HepG2 (cell line): Measurements from ENCODE around the gene USP35. TPM values are rescaled to one million over a fixed set of nuclear protein-coding genes. Genes with fewer than 3 reads are reported as not detected.

Experiments
- ATAC-seq: fragments of 200-7000 bp; cut with Tn5 transposase; 3 replicates; pipeline ENCODE4 v1.9.1; 2020; ENCODE audit warnings: mild to moderate bottlenecking, moderate library complexity
- BruUV-seq: library from RNA; stranded (reverse); fragments of 400-500 nt; replicated peaks from 2 replicates; lab custom pipeline; 2021; lab: Mats Ljungman, UMichigan
- CTCF ChIA-PET: fragments of 300-600 bp; formaldehyde crosslinking; extraction: SDS; loops from one replicate; lab custom pipeline; 2021; ENCODE audit warnings: low total read pairs, inconsistent platforms, low intra/inter-chr PET ratio; lab: Yijun Ruan, JAX
- POLR2A ChIA-PET: fragments of 350-600 bp; sonication (Branson Sonifier 250); formaldehyde crosslinking; loops from one replicate; lab custom pipeline; 2020; ENCODE audit warnings: antibody characterized with exemption, inconsistent platforms; lab: Yijun Ruan, JAX
- DNase-seq: peaks from one replicate; pipeline ENCODE4 v3.0.0-alpha.2; 2015; ENCODE audit warnings: low spot score
- FAIRE-seq: peaks from 3 replicates; lab custom pipeline; 2011; peaks lifted over from hg19 to GRCh38; lab: Jason Lieb, UNC
- H2AFZ ChIP-seq: one replicate; pipeline ENCODE4 v1.6.1; 2011; ENCODE audit warnings: low read length, inconsistent platforms
- H3K27ac ChIP-seq: fragments of 300-600 bp; 3 replicates; pipeline ENCODE4 v1.8.0; 2011; ENCODE audit warnings: mixed run types, mild to moderate bottlenecking, mixed read lengths, low read length, inconsistent platforms; ENCODE audit not compliant: insufficient read depth; ENCODE audit errors: extremely low read length
- H3K27me3 ChIP-seq, 2 experiments: fragments of 200-600 bp in 1 of 2; 2 replicates in 1 of 2; 3 replicates in 1 of 2; pipeline versions ENCODE4 v1.6.0 to v1.8.0; 2011; ENCODE audit warnings: low read length in 2 of 2, mild to moderate bottlenecking in 2 of 2, moderate library complexity in 2 of 2, inconsistent platforms in 1 of 2; ENCODE audit not compliant: insufficient read depth in 2 of 2, control insufficient read depth in 1 of 2
- H3K36me3 ChIP-seq, 2 experiments: fragments of 200-600 bp in 1 of 2; replicated peaks in 1 of 2; 2 replicates in 1 of 2; 3 replicates in 1 of 2; pipeline versions ENCODE4 v1.5.1 to v1.8.0; 2011; ENCODE audit warnings: low read length in 2 of 2, inconsistent platforms in 1 of 2; ENCODE audit not compliant: insufficient read depth in 2 of 2, control insufficient read depth in 1 of 2
- H3K4me1 ChIP-seq: 2 replicates; pipeline ENCODE4 v1.5.1; 2012; ENCODE audit warnings: low read length, inconsistent platforms; ENCODE audit not compliant: insufficient read depth
- H3K4me2 ChIP-seq: 2 replicates; pipeline ENCODE4 v1.6.0; 2011; ENCODE audit warnings: low read depth, low read length, inconsistent platforms
- H3K4me3 ChIP-seq, 3 experiments: fragments of 200-600 bp in 1 of 3; sonication (generic), shearing (Covaris generic) in 1 of 3; replicated peaks in 1 of 3; 2 replicates each; pipeline ENCODE4 v1.5.1; 2011 to 2016; ENCODE audit warnings: low read length in 3 of 3, inconsistent platforms in 2 of 3, low read depth in 2 of 3, mild to moderate bottlenecking in 2 of 3, control low read depth in 1 of 3, mixed read lengths in 1 of 3; ENCODE audit not compliant: insufficient read depth in 1 of 3
- H3K79me2 ChIP-seq: one replicate; pipeline ENCODE4 v1.6.1; 2011; ENCODE audit warnings: low read length, inconsistent platforms; ENCODE audit not compliant: insufficient read depth
- H3K9ac ChIP-seq: 2 replicates; pipeline ENCODE4 v1.6.0; 2011; ENCODE audit warnings: mild to moderate bottlenecking, low read depth, low read length, inconsistent platforms; ENCODE audit not compliant: insufficient read depth
- H3K9me3 ChIP-seq: 2 replicates; pipeline ENCODE4 v1.5.1; 2012; ENCODE audit warnings: mild to moderate bottlenecking, low read length
- H4K20me1 ChIP-seq: 2 replicates; pipeline ENCODE4 v1.6.0; 2011; ENCODE audit warnings: inconsistent platforms, mild to moderate bottlenecking, low read length, moderate library complexity; ENCODE audit not compliant: insufficient read depth
- FOXA3 ChIP-seq: IDR thresholded peaks from 2 replicates; pipeline ENCODE4 v1.6.1; 2016; ENCODE audit warnings: missing genetic modification reagents, missing compliant biosample characterization
- FOXP4 ChIP-seq: sonication (generic); formaldehyde crosslinking; IDR thresholded peaks from 2 replicates; pipeline ENCODE4 v1.4.0; 2020; ENCODE audit warnings: missing genetic modification reagents
- NR1H2 ChIP-seq: sonication (generic); formaldehyde crosslinking; IDR thresholded peaks from 2 replicates; pipeline ENCODE4 v1.8.1; 2022; ENCODE audit warnings: low read depth, missing genetic modification reagents, borderline replicate concordance
- NR2F6 ChIP-seq, 2 experiments: IDR thresholded peaks; 2 replicates each; pipeline ENCODE4 v1.6.1; 2016; ENCODE audit warnings: antibody characterized with exemption in 1 of 2, mild to moderate bottlenecking in 1 of 2
- PHF5A ChIP-seq: IDR thresholded peaks from one replicate; pipeline ENCODE4 v1.6.1; 2018; ENCODE audit warnings: low read depth, missing genetic modification reagents; ENCODE audit not compliant: unreplicated experiment
- SAP130 ChIP-seq: IDR thresholded peaks from 2 replicates; pipeline ENCODE4 v1.6.1; 2016; ENCODE audit warnings: low read depth
- SIX1 ChIP-seq: sonication (generic); formaldehyde crosslinking; IDR thresholded peaks from 2 replicates; pipeline ENCODE4 v1.4.0; 2020; ENCODE audit warnings: missing genetic modification reagents, borderline replicate concordance
- SMAD1 ChIP-seq: sonication (generic); formaldehyde crosslinking; IDR thresholded peaks from 2 replicates; pipeline ENCODE4 v1.4.0; 2020; ENCODE audit warnings: missing genetic modification reagents, low read depth, mild to moderate bottlenecking, borderline replicate concordance
- SOX13 ChIP-seq, 3 experiments: fragments of 450-650 bp in 1 of 3; sonication (generic) in 1 of 3; formaldehyde crosslinking in 1 of 3; IDR thresholded peaks in 2 of 3; conservative IDR thresholded peaks in 1 of 3; 2 replicates each; pipeline versions ENCODE4 v1.5.0 to v1.6.1; 2016 to 2020; ENCODE audit warnings: antibody characterized with exemption in 1 of 3, mild to moderate bottlenecking in 1 of 3, missing compliant biosample characterization in 1 of 3, missing genetic modification reagents in 1 of 3, moderate library complexity in 1 of 3
- SOX5 ChIP-seq: IDR thresholded peaks from 2 replicates; pipeline ENCODE4 v1.6.1; 2016; ENCODE audit warnings: borderline replicate concordance
- ZBTB39 ChIP-seq: sonication (generic); formaldehyde crosslinking; IDR thresholded peaks from 2 replicates; pipeline ENCODE4 v1.5.0; 2020; ENCODE audit warnings: missing genetic modification reagents
- ZNF230 ChIP-seq: sonication (generic); formaldehyde crosslinking; IDR thresholded peaks from 2 replicates; pipeline ENCODE4 v1.4.0; 2020; ENCODE audit warnings: mild to moderate bottlenecking, missing genetic modification reagents
- ZNF232 ChIP-seq: sonication (generic); formaldehyde crosslinking; IDR thresholded peaks from 2 replicates; pipeline ENCODE4 v1.4.0; 2020; ENCODE audit warnings: missing genetic modification reagents, borderline replicate concordance
- ZNF543 ChIP-seq: sonication (generic); formaldehyde crosslinking; IDR thresholded peaks from 2 replicates; pipeline ENCODE4 v1.4.0; 2020; ENCODE audit warnings: mild to moderate bottlenecking, missing genetic modification reagents
- ZNF704 ChIP-seq: sonication (generic); formaldehyde crosslinking; IDR thresholded peaks from 2 replicates; pipeline ENCODE4 v1.8.1; 2023; ENCODE audit warnings: mild to moderate bottlenecking, inconsistent platforms, moderate library complexity, missing genetic modification reagents, borderline replicate concordance
- ZNF770 ChIP-seq: sonication (generic); formaldehyde crosslinking; IDR thresholded peaks from 2 replicates; pipeline ENCODE4 v1.5.0; 2020; ENCODE audit warnings: mild to moderate bottlenecking, missing genetic modification reagents
- ZSCAN31 ChIP-seq: sonication (generic); formaldehyde crosslinking; IDR thresholded peaks from 2 replicates; pipeline ENCODE4 v1.5.0; 2020; ENCODE audit warnings: low read depth, mild to moderate bottlenecking, missing genetic modification reagents
- in situ Hi-C: cut with HindIII; loops from 2 replicates; pipeline ENCODE4 v1.10.0; 2017; ENCODE audit warnings: low pct_unique_long_range_greater_than_20kb; ENCODE audit not compliant: extremely low pct_ligation_motif_present
- intact Hi-C: fragments of 100-400 bp; cut with micrococcal nuclease; formaldehyde crosslinking; loops from one replicate; pipeline ENCODE4 v1.10.0; 2022; ENCODE audit not compliant: unreplicated experiment
- polyA plus RNA-seq, 8 experiments: library from polyadenylated mRNA; depleted of rRNA in 3 of 8; stranded (reverse) in 7 of 8; unstranded in 1 of 8; fragments of >200 nt; fragmentation: Illumina TruSeq in 4 of 8; extraction: Trizol in 4 of 8; gene quantifications; 2 replicates each; pipeline versions ENCODE4 v1.2.1 to v1.2.3, GENCODE V29; 2011 to 2016; ENCODE audit warnings: low read depth in 4 of 8, missing spikeins in 1 of 8, mixed read lengths in 1 of 8; ENCODE audit not compliant: insufficient read depth in 1 of 8
- total RNA-seq, 5 experiments: library from RNA; depleted of rRNA; stranded (reverse); fragments of >200 nt; fragmentation: Illumina TruSeq; extraction: Trizol; gene quantifications; 2 replicates each; pipeline ENCODE4 v1.2.3, GENCODE V29; 2016; ENCODE audit warnings: low read depth in 1 of 5

USP35 gene
- total and polyA plus RNA-seq, 2 of the 13 experiments (the other 11 are each of a cell fraction or from before 2014, with no cell fraction given), result 4.6 to 7.7 TPM

- no peak for FAIRE-seq
- Histone ChIP-seq H3K27ac (peak overlapping the region; percentile 45), H3K27me3 (no peaks in the 10 kb centered on the region), H3K79me2 (no peaks in the 10 kb centered on the region), H2AFZ (no peak overlapping the region), H3K36me3 (no peaks in the 10 kb centered on the region; a peak in 1 of 5 replicates), H3K9me3 (no peaks in the 10 kb centered on the region), H3K4me2 (0 out of 2 replicates have a peak overlapping the region, but pooled peaks have one; percentile 24), H3K4me1 (peaks cover 35% of the 10 kb centered on the region), H3K9ac (0 out of 2 replicates have a peak overlapping the region, but pooled peaks have one; percentile 12), H3K4me3 (no peak overlapping the region), H4K20me1 (no peaks in the 10 kb centered on the region)
- no peak for DNase-seq
- intact Hi-C loops (no loop called here), in situ Hi-C loops (no loop called here)
- ChIA-PET POLR2A (interaction anchor here (1.1 to 1.9 kb wide), 2 partner anchors 11 to 18 kb away, joined by 3 to 9 read pairs; partner anchors contain the start of gene ALG8), CTCF (no interaction called here)
- peak; percentile 34; the same call in 1 of the 3 replicates for ATAC-seq
- BruUV-seq, result no TSS peak
- peak; percentile 40; the same call in 1 of the 2 replicates for TF ChIP-seq FOXP4
- no peak for TF ChIP-seq ZSCAN31 (CRISPR knock-in tag)
- no peak for TF ChIP-seq PHF5A
- TF ChIP-seq ZNF230, result no peak
- TF ChIP-seq ZNF232 (CRISPR knock-in tag), result no peak
- TF ChIP-seq SIX1 (CRISPR knock-in tag), result no peak
- no peak for TF ChIP-seq ZNF770
- peak; percentile 24 for TF ChIP-seq NR2F6 (IDR thresholded peaks at IDR 0.05)
- no peak for TF ChIP-seq NR2F6 (CRISPR knock-in tag; IDR thresholded peaks at IDR 0.05)
- TF ChIP-seq FOXA3 (CRISPR knock-in tag), result peak; percentile 36; the same call in 1 of the 2 replicates
- TF ChIP-seq ZNF704 (CRISPR knock-in tag), result no peak
- TF ChIP-seq SOX13 (IDR thresholded peaks at IDR 0.05), result no peak
- TF ChIP-seq SOX13 (CRISPR knock-in tag; conservative IDR thresholded peaks at IDR 0.05 in 1 of 2, IDR thresholded peaks at IDR 0.05 in 1 of 2), result peak in 1 of 2 experiments; percentile 73; a peak in 2 of 4 replicates
- no peak for TF ChIP-seq ZBTB39 (CRISPR knock-in tag)
- no peak for TF ChIP-seq SMAD1 (CRISPR knock-in tag)
- no peak for TF ChIP-seq NR1H2
- TF ChIP-seq SOX5, result peak; percentile 68; the same call in 1 of the 2 replicates
- TF ChIP-seq SAP130, result 0 out of 2 replicates have a peak, but pooled peaks have one; percentile 13
- no peak for TF ChIP-seq ZNF543 (CRISPR knock-in tag)
Observed at GRCh38 chr11:78150754-78151153, 38.0 kb upstream of the USP35 start.
